ENCODE data around the gene ZNF148. TPM values are rescaled to one million over a fixed set of nuclear protein-coding genes. Genes with fewer than 3 reads are reported as not detected.

The ZNF148 gene
- total RNA-seq, 6 donors from 2014 or later = 24.5 to 42.9 (median 32.8) TPM

- H3K4me3 ChIP-seq = no peak overlapping the region
- H3K27ac ChIP-seq = no peak overlapping the region
- H3K9me3 ChIP-seq = no peaks in the 10 kb centered on the region
- H3K27me3 ChIP-seq = no peaks in the 10 kb centered on the region
- peaks cover 0 to under 1% (median 0%) of the 10 kb centered on the region in 4 donors for H3K4me1 ChIP-seq
- ATAC-seq (ENCODE audit: low FRiP score in 2 of 2) = no peak
- TF ChIP-seq EP300 (IDR thresholded peaks at IDR 0.05) = no peak
- TF ChIP-seq, protein P1, sequence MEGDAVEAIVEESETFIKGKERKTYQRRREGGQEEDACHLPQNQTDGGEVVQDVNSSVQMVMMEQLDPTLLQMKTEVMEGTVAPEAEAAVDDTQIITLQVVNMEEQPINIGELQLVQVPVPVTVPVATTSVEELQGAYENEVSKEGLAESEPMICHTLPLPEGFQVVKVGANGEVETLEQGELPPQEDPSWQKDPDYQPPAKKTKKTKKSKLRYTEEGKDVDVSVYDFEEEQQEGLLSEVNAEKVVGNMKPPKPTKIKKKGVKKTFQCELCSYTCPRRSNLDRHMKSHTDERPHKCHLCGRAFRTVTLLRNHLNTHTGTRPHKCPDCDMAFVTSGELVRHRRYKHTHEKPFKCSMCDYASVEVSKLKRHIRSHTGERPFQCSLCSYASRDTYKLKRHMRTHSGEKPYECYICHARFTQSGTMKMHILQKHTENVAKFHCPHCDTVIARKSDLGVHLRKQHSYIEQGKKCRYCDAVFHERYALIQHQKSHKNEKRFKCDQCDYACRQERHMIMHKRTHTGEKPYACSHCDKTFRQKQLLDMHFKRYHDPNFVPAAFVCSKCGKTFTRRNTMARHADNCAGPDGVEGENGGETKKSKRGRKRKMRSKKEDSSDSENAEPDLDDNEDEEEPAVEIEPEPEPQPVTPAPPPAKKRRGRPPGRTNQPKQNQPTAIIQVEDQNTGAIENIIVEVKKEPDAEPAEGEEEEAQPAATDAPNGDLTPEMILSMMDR (IDR thresholded peaks at IDR 0.05) = no peak
- TF ChIP-seq POLR2AphosphoS5 (IDR thresholded peaks at IDR 0.05) = no peak
- no peak for TF ChIP-seq POLR2A (IDR thresholded peaks at IDR 0.05)
- peaks cover 0 to 9% (median 2%) of the 10 kb centered on the region in 4 donors for H3K36me3 ChIP-seq
- WGBS, 2 donors = 73 to 81% methylated on average over 1 of the region's 1 CpG
- no peak for DNase-seq
These were observed 58.9 kb downstream of the ZNF148 start for GRCh38 chr3:125316246-125316645.

- peak in 1 of 2 donors; percentile 75 for ATAC-seq (ENCODE audit: low FRiP score in 2 of 2)
These were observed 62.0 kb downstream of the ZNF148 start for GRCh38 chr3:125313060-125313635.

GRCh38 chr3:125310623-125311081 lies 64.5 kb downstream of the ZNF148 start:
- H3K27ac ChIP-seq = peak overlapping the region; percentile 26 to 71 (median 43)
- peak in 1 of 2 donors; percentile 40 for ATAC-seq (ENCODE audit: low FRiP score in 2 of 2)
- WGBS, 2 donors = 29 to 38% methylated on average over 5 of the region's 5 CpGs

More at GRCh38 chr3:125313060-125313635, 62.0 kb downstream of the ZNF148 start:
- Histone ChIP-seq H3K27ac (no peak overlapping the region), H3K27me3 (no peaks in the 10 kb centered on the region), H3K4me3 (no peak overlapping the region), H3K36me3 (peaks cover 0 to 9% (median 0%) of the 10 kb centered on the region in 4 donors), H3K4me1 (peaks cover 2 to 13% (median 6%) of the 10 kb centered on the region in 4 donors), H3K9me3 (no peaks in the 10 kb centered on the region)
- TF ChIP-seq, protein P1 (IDR thresholded peaks at IDR 0.05) = no peak
- TF ChIP-seq POLR2A (IDR thresholded peaks at IDR 0.05) (no peak), EP300 (IDR thresholded peaks at IDR 0.05) (no peak), POLR2AphosphoS5 (IDR thresholded peaks at IDR 0.05) (no peak)
- DNase-seq = no peak
- WGBS, 2 donors = 85 to 86% methylated on average over 6 of the region's 6 CpGs

GRCh38 chr3:125309476-125309875 lies 65.6 kb downstream of the ZNF148 start:
- no peaks in the 10 kb centered on the region for H3K9me3 ChIP-seq
- 84 to 91% methylated on average over 9 of the region's 9 CpGs for WGBS, 2 donors
- H3K4me3 ChIP-seq = no peak overlapping the region
- ATAC-seq (ENCODE audit: low FRiP score in 2 of 2) (no peak), DNase-seq (no peak)
- H3K27me3 ChIP-seq = no peaks in the 10 kb centered on the region
- H3K36me3 ChIP-seq = peaks cover 0 to 12% (median 0%) of the 10 kb centered on the region in 4 donors
- H3K27ac ChIP-seq = no peak overlapping the region
- no peak for TF ChIP-seq POLR2A (IDR thresholded peaks at IDR 0.05)
- TF ChIP-seq, protein P1 (IDR thresholded peaks at IDR 0.05) = no peak
- TF ChIP-seq POLR2AphosphoS5 (IDR thresholded peaks at IDR 0.05) = no peak
- TF ChIP-seq EP300 (IDR thresholded peaks at IDR 0.05) = no peak
- H3K4me1 ChIP-seq = peaks cover 2 to 13% (median 6%) of the 10 kb centered on the region in 4 donors

More at GRCh38 chr3:125310623-125311081, 64.5 kb downstream of the ZNF148 start:
- peak in 1 of 2 donors; percentile 38 for DNase-seq
- no peaks in the 10 kb centered on the region for H3K9me3 ChIP-seq
- peaks cover 0 to 9% (median 0%) of the 10 kb centered on the region in 4 donors for H3K36me3 ChIP-seq
- peaks cover 2 to 13% (median 6%) of the 10 kb centered on the region in 4 donors for H3K4me1 ChIP-seq
- TF ChIP-seq, protein P1 (IDR thresholded peaks at IDR 0.05) = no peak
- TF ChIP-seq POLR2AphosphoS5 (IDR thresholded peaks at IDR 0.05) = no peak
- TF ChIP-seq POLR2A (IDR thresholded peaks at IDR 0.05) = no peak
- peak overlapping the region in 3 of 4 donors; percentile 22 to 44 (median 38) for H3K4me3 ChIP-seq
- no peaks in the 10 kb centered on the region for H3K27me3 ChIP-seq

Data from upper lobe of left lung (tissue), 6 donors.